GM21528 (cell line): ENCODE data around the gene PIK3C3.
"Not testable (repeated sequence)": the region's sequence is repeated elsewhere in the genome, so short reads cannot be mapped to it uniquely, and the experiment has no call there.

ENCODE experiments used
- ATAC-seq: cut with Tn5 transposase; IDR thresholded peaks from one replicate; pipeline ENCODE4 v1.9.1; 2021; ENCODE audit warnings: mild to moderate bottlenecking, moderate library complexity; ENCODE audit not compliant: unreplicated experiment, low FRiP score

Gene PIK3C3

GRCh38 chr18:42112147-42112546 lies 157.1 kb downstream of the PIK3C3 start:
- ATAC-seq: not testable (repeated sequence)

GRCh38 chr18:42112657-42113420 lies 157.8 kb downstream of the PIK3C3 start:
- no peak for ATAC-seq

- peak; percentile 53 for ATAC-seq
These were observed 158.6 kb downstream of the PIK3C3 start for GRCh38 chr18:42113529-42114191.

GRCh38 chr18:42114310-42114943 lies 159.4 kb downstream of the PIK3C3 start:
- peak; percentile 90 for ATAC-seq

GRCh38 chr18:42126586-42126985 lies 171.6 kb downstream of the PIK3C3 start:
- ATAC-seq: no peak

GRCh38 chr18:42131066-42131929 lies 176.3 kb downstream of the PIK3C3 start:
- ATAC-seq: no peak

- ATAC-seq: no peak
These were observed 176.9 kb downstream of the PIK3C3 start for GRCh38 chr18:42131930-42132244.
